Ishikawa (cell line): ENCODE data around the gene PPAN.

Experiments used
- CEBPB ChIP-seq: IDR thresholded peaks from 2 replicates; pipeline ENCODE4 v1.6.1; 2012
- CREB1 ChIP-seq: IDR thresholded peaks from 2 replicates; pipeline ENCODE4 v1.6.1; 2012; ENCODE audit warnings: low read depth
- EGR1 ChIP-seq: IDR thresholded peaks from 2 replicates; pipeline ENCODE4 v1.6.1; 2012
- EP300 ChIP-seq: IDR thresholded peaks from 2 replicates; pipeline ENCODE4 v1.6.1; 2012; ENCODE audit warnings: borderline replicate concordance
- FOXM1 ChIP-seq: IDR thresholded peaks from 2 replicates; pipeline ENCODE4 v1.6.1; 2012; ENCODE audit warnings: low read depth, borderline replicate concordance
- NFIC ChIP-seq: IDR thresholded peaks from 2 replicates; pipeline ENCODE4 v1.6.1; 2012
- RAD21 ChIP-seq: IDR thresholded peaks from 2 replicates; pipeline ENCODE4 v1.6.1; 2012; ENCODE audit warnings: low read depth
- REST ChIP-seq: IDR thresholded peaks from 2 replicates; pipeline ENCODE4 v1.6.1; 2012; ENCODE audit warnings: low read depth, mild to moderate bottlenecking
- TAF1 ChIP-seq: IDR thresholded peaks from 2 replicates; pipeline ENCODE4 v1.6.1; 2012; ENCODE audit warnings: low read depth, mild to moderate bottlenecking
- TCF12 ChIP-seq: IDR thresholded peaks from 2 replicates; pipeline ENCODE4 v1.6.1; 2012; ENCODE audit warnings: low read depth
- TEAD4 ChIP-seq: IDR thresholded peaks from 2 replicates; pipeline ENCODE4 v1.6.1; 2012
- USF1 ChIP-seq: IDR thresholded peaks from 2 replicates; pipeline ENCODE4 v1.6.1; 2012
- YY1 ChIP-seq: IDR thresholded peaks from 2 replicates; pipeline ENCODE4 v1.6.1; 2012; ENCODE audit warnings: low read depth
- ZBTB7A ChIP-seq: IDR thresholded peaks from 2 replicates; pipeline ENCODE4 v1.6.1; 2012; ENCODE audit warnings: low read depth
- TF ChIP-seq, protein P1 (sequence below): IDR thresholded peaks from 2 replicates; pipeline ENCODE4 v1.6.1; 2012

Gene PPAN

DNA sequence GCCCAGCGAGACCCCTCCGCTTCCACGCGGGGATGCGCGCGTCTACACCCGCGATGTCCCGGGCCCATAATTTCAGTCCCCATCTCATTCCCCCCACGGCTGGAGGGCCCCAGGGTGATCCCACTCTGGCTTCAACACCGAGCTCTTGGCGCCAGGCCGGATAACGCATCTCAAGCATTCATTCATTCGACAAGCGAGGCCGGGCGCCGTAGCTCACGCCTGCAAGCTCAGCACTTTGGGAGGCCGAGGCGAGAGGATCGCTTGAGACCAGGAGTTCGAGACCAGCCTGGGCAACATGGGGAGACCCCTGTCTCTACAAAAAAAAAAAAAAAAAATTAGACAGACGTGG is 9.6 kb upstream of the PPAN start:
- no peak for TF ChIP-seq EP300
- no peak for TF ChIP-seq TEAD4
- TF ChIP-seq REST, result no peak
- no peak for TF ChIP-seq EGR1
- no peak for TF ChIP-seq TAF1
- TF ChIP-seq USF1, result no peak
- no peak for TF ChIP-seq CEBPB
- no peak for TF ChIP-seq TCF12
- no peak for TF ChIP-seq YY1
- TF ChIP-seq, protein P1, sequence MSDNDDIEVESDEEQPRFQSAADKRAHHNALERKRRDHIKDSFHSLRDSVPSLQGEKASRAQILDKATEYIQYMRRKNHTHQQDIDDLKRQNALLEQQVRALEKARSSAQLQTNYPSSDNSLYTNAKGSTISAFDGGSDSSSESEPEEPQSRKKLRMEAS, result no peak
- no peak for TF ChIP-seq RAD21
- TF ChIP-seq NFIC, result no peak
- no peak for TF ChIP-seq ZBTB7A

DNA sequence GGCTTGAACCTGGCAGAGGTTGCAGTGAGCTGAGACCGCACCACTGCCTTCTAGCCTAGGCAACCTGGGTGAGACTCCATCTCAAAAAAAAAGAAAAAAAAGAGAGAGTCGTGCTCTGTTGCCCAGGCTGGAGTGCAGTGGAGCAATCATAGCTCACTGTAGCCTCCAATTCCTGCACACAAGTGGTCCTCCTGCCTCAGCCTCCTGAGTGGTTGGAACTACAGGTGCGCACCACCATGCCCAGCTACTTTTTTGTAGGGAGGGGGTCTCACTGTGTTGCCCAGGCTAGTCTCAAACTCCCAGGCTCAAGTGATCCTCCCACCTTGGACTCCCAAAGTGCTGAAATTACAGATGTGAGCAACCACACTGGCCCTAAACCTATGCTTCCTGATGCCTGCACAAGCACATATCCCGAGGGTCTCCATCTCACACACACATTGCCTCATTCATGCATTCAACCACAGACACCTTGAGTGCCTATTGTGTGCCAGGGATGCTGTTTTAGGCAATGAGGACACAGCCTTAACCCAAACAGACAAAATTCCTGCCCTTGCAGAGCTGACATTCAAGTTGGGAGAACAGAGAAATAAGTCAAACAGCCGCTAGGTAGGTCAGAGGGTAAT is 5.9 kb upstream of the PPAN start:
- TF ChIP-seq EGR1 (no peak), EP300 (no peak), TCF12 (no peak), FOXM1 (no peak), USF1 (no peak), TAF1 (no peak), NFIC (no peak), YY1 (no peak), RAD21 (no peak)
- TF ChIP-seq, protein P1, result no peak

- TF ChIP-seq EGR1 (no peak), TEAD4 (no peak), TAF1 (no peak), CEBPB (no peak), USF1 (no peak), EP300 (no peak), CREB1 (no peak), RAD21 (no peak), NFIC (no peak), YY1 (no peak), REST (no peak), FOXM1 (no peak), ZBTB7A (no peak)
- TF ChIP-seq, protein P1, result no peak
Observed at GRCh38 chr19:10102787-10103236, 3.4 kb upstream of the PPAN start.

DNA sequence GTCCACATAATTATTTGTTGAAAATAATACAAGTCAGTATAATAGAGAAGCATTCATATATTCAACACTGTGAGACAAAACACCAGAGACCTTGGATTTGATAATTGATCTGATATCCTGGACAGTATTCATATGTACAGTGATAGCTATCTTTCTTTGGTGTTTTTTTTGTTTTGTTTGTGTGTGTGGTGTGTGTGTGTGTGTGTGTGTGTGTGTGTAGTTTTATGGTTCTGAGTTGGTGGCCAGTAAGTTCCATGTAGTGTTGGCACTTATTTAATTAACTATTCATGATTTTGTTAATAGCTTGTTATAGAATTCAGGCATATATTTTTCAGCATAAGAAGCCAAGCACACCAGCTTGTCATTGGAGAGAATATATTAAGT is 2.0 kb upstream of the PPAN start:
- TF ChIP-seq CREB1, result no peak
- no peak for TF ChIP-seq TEAD4
- no peak for TF ChIP-seq EP300
- no peak for TF ChIP-seq YY1
- TF ChIP-seq CEBPB, result no peak
- no peak for TF ChIP-seq FOXM1
- no peak for TF ChIP-seq ZBTB7A
- no peak for TF ChIP-seq TCF12
- TF ChIP-seq, protein P1, result no peak
- no peak for TF ChIP-seq TAF1
- no peak for TF ChIP-seq RAD21
- TF ChIP-seq EGR1, result no peak

GRCh38 chr19:10104665-10105508 is 1.3 kb upstream of the PPAN start:
- TF ChIP-seq, protein P1, result no peak
- TF ChIP-seq EGR1, result no peak
- no peak for TF ChIP-seq CREB1
- TF ChIP-seq USF1, result no peak
- TF ChIP-seq TCF12, result no peak
- TF ChIP-seq REST, result no peak
- TF ChIP-seq TAF1, result no peak
- TF ChIP-seq TEAD4, result no peak
- no peak for TF ChIP-seq NFIC
- no peak for TF ChIP-seq ZBTB7A
- TF ChIP-seq CEBPB, result no peak
- no peak for TF ChIP-seq EP300
- TF ChIP-seq RAD21, result no peak
- no peak for TF ChIP-seq FOXM1
- no peak for TF ChIP-seq YY1
